Right lung (tissue), 10 donors: ENCODE results near the gene CNEP1R1. TPM values are rescaled to one million over a fixed set of nuclear protein-coding genes. Genes with fewer than 3 reads are reported as not detected.

ENCODE experiments used
- DNase-seq, 2 donors: peaks; one replicate each; pipeline ENCODE4 v3.0.0-alpha.2; 2013
- long read RNA-seq, 8 donors: transcript quantifications; one replicate each; lab custom pipeline, GENCODE V29; 2026
- polyA plus RNA-seq, 5 donors: library from polyadenylated mRNA; unstranded; fragments of 120-200 nt; gene quantifications; one replicate each; pipeline versions ENCODE4 v1.2.1 to v1.2.3, GENCODE V29; 2013; ENCODE audit warnings: inconsistent platforms in 1 of 5, low replicate concordance in 1 of 5; ENCODE audit not compliant: insufficient read length in 5 of 5, insufficient read depth in 1 of 5

CNEP1R1 gene, protein sequence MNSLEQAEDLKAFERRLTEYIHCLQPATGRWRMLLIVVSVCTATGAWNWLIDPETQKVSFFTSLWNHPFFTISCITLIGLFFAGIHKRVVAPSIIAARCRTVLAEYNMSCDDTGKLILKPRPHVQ
- 10 to 100 TPM; 33.8 to 42.7 (median 35.8) TPM for polyA plus RNA-seq
- long read RNA-seq, donor 1, transcript CNEP1R1-202 (6 exons, 2,117 nt) = major isoform, 15 of 16 reads
- long read RNA-seq, donor 1, partial matches to known transcripts = 0 of 16 reads
- long read RNA-seq, donor 1, other reads (novel, unspliced or antisense) = 0 of 16 reads
- long read RNA-seq, donor 2, partial matches to known transcripts = 0 of 4 reads
- long read RNA-seq, donor 2, other reads (novel, unspliced or antisense) = 0 of 4 reads
- long read RNA-seq, donor 3, partial matches to known transcripts = 0 of 5 reads
- long read RNA-seq, donor 3, other reads (novel, unspliced or antisense) = 0 of 5 reads
- long read RNA-seq, donor 4, partial matches to known transcripts = 0 of 4 reads
- long read RNA-seq, donor 4, other reads (novel, unspliced or antisense) = 0 of 4 reads
- long read RNA-seq, donor 5, transcript CNEP1R1-202 (6 exons, 2,117 nt) = major isoform, 6 of 10 reads
- long read RNA-seq, donor 5, partial matches to known transcripts = 0 of 10 reads
- long read RNA-seq, donor 5, other reads (novel, unspliced or antisense) = 0 of 10 reads
- long read RNA-seq, donor 6, transcript CNEP1R1-202 (6 exons, 2,117 nt) = major isoform, 11 of 14 reads
- long read RNA-seq, donor 6, partial matches to known transcripts = 0 of 14 reads
- long read RNA-seq, donor 6, other reads (novel, unspliced or antisense) = 0 of 14 reads
- long read RNA-seq, donor 7, transcript CNEP1R1-202 (6 exons, 2,117 nt) = major isoform, 16 of 18 reads
- long read RNA-seq, donor 7, partial matches to known transcripts = 0 of 18 reads
- long read RNA-seq, donor 7, other reads (novel, unspliced or antisense) = 0 of 18 reads
- long read RNA-seq, donor 8, transcript CNEP1R1-202 (6 exons, 2,117 nt) = major isoform, 5 of 5 reads
- long read RNA-seq, donor 8, partial matches to known transcripts = 0 of 5 reads
- long read RNA-seq, donor 8, other reads (novel, unspliced or antisense) = 0 of 5 reads

DNA sequence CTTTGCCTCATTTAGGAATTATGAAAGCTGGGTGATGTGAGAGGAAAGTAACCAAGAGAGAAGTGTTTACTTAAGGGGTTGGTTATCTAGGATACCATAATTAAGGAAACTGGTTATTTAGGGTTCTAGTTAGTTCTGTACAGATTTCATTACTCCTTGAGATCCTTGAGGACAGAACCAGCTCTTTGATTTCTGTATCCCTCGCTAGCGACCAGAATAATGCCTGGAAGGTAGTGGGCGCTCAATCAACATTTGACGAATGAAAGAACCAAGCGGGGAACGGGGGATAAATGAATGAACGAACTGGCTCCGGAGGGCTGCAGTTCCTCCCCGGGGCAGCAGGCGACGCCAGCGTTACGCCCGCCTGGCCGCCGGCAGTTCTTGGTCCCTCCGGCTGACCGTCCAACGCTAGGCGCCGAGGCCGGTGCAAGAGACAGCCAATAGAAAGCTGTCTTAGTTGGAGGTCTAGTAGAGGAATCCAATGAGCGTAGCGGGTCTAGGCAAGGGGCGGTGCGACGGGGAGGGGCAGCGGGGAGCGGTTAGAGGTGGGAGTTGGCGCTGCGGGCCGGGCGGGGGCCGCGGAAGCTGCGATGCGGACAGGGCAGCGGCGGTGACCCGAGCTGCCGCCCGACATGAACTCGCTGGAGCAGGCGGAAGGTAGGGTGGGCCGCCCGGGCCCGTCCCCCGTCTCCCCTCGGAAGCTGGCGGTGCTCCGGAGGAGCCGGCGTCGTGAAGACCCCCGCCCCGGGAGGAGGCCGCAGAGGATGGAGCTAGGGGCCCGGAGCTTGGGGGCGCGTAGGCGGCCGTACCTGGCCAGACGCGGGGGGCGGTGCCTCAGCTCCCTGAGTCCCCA, at the start of gene CNEP1R1:
TSS of gene CNEP1R1 (plus strand) at position 542 of the 853 bp plus-strand sequence. CDS start at position 633, 91 bp downstream.
- DNase-seq = peak; percentile 99

DNA sequence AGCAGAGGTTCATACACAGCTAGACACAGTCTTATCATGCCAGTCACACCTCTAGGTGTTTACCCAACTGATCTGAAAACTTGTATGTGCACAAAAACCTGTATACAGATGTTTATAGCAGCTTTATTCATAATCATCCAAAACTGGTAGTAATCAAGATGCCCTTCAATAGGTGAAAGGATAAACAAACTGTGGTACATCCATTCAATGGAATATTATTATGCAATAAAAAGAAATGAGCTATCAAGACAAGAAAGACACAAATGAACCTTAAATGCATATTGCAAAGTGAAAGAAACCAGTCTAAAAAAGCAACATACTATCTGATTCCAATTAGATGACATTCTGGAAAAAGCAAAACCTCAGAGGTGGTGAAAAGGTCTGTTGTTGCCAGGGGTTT, 47.6 kb upstream of the CNEP1R1 start:
- DNase-seq = no peak

DNA sequence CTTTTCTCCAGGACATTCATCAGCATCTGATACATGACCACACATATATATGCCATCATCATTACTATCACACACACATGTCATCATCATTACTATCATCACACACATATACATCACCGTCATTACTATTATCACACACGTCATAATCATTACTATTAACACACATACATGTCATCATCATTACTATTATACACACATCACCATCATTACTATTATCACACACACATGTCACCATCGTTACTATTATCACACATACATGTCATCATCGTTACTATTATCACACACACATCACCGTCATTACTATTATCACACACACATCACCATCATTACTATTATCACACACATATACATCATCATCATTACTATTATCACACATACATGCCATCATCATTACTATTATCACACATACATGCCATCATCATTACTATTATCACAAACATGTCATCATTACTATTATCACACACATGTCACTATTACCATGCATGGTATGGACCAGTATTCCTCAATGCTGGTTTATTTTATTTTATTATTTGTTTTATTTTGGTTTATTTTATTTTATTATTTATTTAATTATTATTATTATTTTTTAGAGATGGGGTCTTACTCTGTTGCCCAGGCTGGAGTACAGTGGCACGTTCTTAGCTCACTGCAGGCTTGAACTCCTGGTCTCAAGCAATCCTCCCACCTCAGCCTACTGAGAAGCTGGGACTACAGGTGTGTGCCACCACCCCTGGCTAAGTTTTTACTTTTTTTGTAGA, 46.3 kb upstream of the CNEP1R1 start:
- DNase-seq = no peak

DNA sequence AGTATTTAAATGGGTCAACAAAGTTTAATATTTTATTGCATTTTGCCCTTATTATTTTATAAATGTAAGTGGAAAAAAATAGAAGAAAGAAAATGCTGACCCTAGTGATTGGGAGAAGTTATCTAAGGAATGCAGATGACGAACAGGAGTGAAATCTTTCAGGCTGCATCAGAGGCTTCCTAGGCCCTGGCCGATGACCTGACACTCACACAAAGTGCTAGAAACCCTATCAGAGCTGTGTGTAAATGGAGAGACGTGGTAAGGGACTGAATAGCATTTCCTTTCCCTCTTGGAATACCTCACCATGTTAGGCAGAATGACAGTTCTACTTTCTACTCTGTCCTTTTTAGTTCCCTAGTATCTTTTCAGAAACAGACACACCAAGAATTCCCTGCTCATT, 44.9 kb upstream of the CNEP1R1 start:
- no peak for DNase-seq

DNA sequence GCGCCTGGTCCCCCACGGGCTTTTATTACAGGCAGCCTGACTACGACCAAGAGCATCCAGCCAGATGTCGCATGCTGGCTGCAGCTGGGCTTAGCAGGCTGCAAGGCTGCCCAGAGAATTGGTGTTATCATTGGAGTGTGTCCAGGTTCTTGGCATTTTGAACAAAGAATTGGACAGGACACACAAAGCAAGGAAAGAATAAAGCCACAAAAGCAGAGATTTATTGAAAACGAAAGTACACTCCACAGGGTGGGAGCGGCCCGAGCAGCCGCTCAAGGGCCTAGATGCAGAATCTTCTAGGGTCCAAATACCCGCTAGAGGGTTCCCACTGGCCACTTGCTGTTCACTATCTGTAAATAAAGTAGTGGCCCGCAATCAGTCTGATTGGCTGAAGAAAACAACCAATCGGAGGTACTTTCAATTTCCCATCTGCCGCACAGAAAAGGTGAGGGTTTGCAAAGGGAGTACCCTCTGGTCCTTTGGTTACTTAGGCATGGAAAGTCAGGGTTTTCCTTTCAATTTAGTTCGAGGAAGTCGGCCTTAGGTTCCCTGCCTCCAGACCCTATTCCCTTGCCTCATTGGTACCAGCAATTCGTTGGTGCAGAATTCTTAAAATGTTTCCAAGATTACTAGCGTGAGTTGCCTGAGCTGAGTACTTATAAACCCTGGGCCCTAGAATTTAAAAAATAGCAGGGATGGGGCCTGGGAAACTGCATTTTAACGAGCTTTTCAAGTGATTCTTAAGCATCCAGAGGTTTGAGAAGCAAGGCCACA, 38.5 kb upstream of the CNEP1R1 start:
- DNase-seq = no peak

DNA sequence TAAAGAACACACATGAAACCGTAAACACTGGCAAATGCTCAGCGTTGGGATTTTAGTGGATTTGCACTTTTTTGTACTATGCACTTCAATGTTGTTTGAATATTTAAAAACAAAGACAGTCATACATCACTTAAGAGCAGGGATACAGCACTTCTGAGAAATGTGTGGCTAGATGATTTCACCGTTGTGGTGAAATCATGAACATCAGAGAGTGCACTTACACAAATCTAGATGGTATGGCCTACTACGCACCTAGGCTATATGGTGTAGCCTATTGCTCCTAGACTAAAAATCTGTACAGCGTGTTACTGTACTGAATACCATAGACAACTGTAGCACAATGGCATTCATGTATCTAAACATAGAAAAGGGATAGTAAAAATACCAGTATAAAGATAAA, 37.6 kb upstream of the CNEP1R1 start:
- no peak for DNase-seq

DNA sequence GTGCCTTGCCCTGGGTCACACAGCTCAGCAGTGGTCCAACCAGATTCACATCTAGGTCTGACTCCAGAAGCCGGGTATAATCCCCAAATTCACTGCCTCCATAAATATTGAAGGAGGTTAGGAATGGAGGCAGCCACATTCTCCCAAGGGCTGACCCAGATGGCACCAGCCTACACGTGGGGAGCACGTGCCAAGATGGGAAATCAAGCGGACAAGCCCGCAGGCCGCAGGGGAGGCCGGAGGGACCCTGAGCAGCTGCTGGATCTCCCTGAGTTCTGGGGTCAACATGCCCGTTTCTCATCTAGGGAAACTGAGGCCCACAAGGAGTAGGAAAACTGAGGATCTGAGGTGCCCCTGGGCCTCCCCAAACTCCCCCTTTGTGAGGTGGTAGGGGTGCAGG, 32.2 kb upstream of the CNEP1R1 start:
- DNase-seq = no peak

DNA sequence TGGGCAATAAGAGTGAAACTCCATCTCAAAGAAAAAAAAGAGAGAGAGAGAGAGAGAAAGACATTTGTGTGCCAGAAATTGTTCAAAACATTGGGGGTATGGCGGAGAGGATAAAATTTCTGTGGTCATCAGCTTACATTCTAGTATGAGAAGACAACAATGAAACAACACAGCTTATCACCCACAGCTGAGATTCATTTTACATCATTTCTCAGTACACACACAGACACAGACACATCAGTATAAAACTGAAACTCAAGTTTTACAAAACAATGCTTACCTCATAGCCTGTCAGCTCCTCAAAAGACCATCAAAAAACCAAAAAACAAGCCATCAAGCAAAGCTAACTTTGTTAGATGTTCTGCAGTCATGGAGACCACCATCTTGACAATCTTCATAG, 31.4 kb upstream of the CNEP1R1 start:
- no peak for DNase-seq

DNA sequence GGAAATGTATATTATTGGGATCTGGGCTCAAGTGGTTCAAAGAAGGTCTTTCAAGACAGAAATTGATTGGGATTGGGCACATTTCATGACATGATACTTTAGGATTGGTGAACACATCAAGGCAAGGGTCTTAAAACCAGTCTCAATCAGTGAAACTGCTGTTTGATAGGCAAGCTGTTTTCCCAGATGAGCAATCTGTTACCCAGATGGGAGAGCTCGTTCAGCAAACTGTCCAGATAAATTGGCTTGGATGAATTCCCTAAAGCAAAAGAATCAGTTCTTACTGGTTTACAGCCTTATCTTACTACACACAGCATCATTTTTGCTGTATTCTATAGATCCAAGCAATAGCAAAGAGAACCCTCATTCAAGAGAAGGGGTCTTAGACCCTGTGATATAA, 31.0 kb upstream of the CNEP1R1 start:
- no peak for DNase-seq

DNA sequence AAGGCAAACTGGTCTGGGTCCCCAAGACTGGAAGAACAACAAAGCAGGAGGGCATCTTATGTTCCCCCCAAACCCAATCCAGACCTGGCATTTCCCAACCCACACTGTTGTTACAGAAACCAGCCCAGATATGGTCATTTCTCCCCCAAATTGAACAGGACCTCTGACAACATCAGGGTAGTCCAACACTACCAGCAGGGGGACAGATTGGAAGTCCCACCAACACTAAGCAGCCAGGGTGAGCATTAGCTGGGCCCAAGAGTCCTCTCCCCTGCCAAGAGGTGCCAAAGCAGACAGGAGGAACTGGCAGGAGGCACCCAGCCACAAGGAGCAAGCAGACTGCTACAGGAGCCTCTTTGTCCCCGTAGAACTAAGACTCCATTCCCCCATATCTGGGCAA, 29.3 kb upstream of the CNEP1R1 start:
- no peak for DNase-seq

DNA sequence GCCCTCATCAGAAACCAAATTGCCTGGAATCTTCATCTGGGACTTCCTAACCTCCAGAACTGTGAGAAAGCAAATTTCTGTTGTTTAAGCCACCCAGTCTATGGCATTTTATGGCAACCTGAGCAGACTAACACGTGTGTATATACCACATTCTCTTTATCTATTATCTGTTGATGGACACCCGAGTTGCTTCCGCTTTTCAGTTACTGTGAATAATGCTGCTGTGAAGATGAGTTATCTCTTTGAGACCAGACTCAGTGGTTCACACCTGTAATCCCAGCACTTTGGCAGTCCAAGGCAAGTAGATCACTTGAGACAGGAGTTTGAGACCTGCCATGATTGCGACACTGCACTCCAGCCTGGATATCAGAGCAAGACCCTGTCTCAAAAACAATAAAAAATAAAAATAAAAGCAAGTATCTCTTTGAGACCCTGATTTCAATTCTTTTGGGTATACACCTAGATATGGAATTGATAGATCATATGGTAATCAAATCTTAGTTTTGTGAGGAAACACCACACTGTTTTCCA, 27.2 kb upstream of the CNEP1R1 start:
- DNase-seq = no peak

DNA sequence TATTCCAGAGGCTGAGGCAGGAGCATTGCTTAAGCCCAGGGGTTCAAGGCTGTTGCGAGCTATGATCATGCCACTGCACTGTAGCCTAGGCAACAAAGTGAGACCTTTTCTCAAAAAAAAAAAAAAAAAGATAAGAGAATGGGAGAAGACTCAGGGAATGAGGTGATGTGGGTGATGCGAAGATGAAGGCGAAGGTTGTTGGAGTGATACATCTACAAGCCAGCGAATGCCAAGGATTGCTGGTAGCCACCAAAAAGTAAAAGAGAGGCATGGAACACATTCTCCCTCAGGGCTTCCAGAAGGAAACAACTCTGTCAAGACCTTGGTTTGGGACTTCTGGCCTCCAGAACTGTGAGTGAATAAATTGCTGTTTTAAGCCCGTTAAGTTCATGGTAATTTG, 26.0 kb upstream of the CNEP1R1 start:
- no peak for DNase-seq

DNA sequence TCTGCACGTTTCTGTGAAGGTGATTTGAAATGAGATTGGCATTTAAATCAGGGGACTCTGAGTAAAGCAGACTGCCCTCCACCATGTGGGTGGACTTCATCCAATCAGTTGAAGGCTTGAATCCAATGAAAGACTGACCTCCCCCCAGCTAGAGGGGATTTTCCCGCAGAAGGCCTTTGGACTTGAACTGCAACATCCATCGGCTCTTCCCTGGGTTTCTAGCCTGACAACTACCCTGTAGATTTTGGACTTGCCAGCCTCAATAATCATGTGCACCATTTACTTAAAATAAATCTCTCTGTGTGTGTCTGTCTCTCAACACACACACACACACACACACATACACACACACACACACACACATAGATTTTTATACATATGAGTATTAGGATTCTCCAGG, 23.9 kb upstream of the CNEP1R1 start:
- DNase-seq = no peak

DNA sequence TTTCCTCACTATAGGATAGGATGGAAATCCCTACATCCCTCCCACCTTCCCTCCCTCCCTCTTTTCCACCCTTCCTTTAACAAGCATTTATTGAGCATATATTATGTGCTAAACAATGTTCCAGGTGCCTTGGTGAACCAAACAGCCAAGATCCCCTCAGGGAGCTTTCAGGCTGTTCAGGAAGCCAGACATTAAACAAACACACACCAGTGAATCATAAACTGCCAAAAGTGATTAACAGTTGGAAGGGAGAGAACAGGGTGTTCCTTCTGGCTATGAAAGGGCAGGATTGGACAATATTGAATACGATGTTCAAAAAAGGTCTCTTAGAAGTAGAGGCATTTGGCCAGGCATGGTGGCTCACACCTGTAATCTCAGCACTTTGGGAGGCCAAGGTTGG, 22.8 kb upstream of the CNEP1R1 start:
- no peak for DNase-seq

DNA sequence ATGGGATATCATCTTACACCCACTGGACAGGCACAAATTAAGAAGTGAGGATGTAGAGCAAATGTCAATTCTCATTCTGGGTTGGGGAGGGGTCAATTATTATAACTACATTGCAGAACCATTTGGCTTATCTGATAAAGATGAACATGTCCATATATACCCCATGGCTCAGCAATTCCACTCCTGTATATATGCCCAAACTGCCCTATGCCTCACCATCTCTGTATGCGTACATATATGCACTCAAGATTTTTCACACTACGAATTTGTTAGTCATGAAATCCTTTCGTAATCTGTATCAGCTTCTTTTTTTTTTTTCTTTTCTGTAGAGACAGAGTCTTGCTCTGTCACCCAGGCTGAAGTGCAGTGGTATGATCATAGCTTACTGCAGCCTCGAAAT, 20.8 kb upstream of the CNEP1R1 start:
- no peak for DNase-seq

DNA sequence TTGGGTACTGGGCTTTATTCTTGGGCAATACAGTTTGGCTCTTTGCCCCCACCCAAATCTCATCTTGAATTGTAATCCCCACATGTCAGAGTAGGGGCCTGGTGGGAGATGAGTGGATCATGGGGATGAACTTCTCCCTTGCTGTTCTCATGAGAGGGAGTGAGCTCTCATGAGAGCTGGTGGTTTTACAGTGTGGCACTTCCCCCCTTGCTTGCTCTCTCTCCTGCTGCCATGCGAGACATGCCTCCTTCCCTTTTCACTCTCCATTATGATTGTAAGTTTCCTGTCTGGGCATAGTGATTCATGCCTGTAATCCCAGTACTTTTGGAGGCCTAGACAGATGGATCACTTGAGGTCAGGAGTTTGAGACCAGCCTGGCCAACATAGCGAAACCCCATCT, 18.1 kb upstream of the CNEP1R1 start:
- no peak for DNase-seq

DNA sequence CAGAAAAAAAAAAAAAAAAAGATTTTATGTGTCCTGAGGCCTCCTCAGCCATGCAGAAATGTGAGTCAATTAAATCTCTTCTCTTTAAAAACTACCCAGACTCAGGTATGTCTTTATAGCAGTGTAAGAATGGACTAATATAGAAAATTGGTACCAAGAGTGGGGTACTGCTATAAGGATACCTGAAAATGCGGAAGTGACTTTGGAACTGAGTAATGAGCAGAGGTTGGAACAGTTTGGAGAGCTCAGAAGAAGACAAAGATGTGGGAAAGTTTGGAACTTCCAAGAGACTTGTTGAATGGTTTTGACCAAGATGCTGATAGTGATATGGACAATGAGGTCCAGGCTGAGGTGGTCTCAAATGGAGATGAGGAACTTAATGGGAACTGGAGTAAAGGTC, 17.3 kb upstream of the CNEP1R1 start:
- DNase-seq = no peak

DNA sequence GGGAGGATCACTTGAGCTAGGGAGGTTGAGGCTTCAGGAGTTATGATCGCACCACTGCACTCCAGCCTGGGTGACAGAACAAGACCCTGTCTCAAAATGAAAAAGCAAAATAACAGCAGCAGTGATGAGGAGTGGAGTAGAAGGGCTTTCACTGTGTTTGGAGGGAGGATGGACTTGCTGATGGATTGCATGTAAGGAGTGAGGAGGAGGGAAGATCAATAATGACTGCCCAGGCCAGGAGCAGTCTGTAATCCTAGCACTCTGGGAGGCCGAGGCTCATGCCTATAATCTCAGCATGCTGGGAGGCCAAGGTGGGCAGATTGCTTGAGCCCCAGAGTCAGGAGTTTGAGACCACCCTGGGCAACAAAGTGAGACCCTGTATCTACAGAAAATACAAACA, 14.8 kb upstream of the CNEP1R1 start:
- DNase-seq = no peak

DNA sequence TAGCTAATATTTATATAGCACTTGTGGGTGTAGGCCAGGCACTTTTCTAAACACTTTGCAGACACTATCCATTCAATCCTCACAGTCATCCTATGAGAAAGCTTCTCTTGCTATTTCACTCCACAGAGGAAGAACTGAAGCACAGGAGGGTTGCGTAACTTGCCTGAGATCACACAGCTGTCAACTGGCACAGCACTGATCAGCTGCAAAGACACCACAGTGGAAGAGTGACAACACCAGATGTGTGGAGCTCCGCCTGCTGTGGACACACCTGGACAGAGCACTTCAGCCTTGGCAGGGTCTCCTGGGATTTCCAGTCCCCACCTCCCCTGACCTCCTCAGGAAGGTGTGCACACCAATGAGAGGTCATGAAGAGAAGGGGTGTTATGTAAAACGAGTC, 13.3 kb upstream of the CNEP1R1 start:
- DNase-seq = no peak

DNA sequence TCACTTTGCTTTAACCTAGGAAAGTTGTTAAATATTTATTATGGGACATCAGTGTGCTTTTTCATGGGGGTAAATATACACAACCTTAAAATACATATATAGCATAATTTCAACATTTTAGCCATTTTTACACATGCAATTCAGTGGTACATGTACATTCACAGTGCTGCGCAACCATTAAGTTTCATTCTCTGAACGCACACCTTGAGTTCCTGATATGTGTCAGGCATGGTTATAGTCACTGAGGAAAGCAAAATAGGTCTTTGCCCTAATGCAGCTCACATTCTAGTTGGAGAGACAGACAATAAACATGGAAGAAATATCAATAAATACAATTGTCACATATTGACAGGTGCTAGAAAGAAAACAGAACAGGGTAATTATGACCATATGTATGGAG, 12.8 kb upstream of the CNEP1R1 start:
- no peak for DNase-seq
